Adrenal gland (tissue), 5 donors: ENCODE measurements around the gene SLC38A9.

ENCODE experiments used
- CTCF ChIP-seq, 6 experiments: fragments of 450-650 bp in 4 of 6; fragments of 200-600 bp in 2 of 6; sonication (generic) in 1 of 6; IDR thresholded peaks; 1 replicate in 5 of 6; 2 replicates in 1 of 6; pipeline versions ENCODE4 v1.5.1 to v1.8.0; 2016 to 2021; ENCODE audit warnings: antibody characterized with exemption in 6 of 6, mild to moderate bottlenecking in 2 of 6, moderate library complexity in 1 of 6
- POLR2A ChIP-seq, 2 donors: fragments of 450-650 bp; IDR thresholded peaks; one replicate each; pipeline ENCODE4 v1.6.1; 2017; ENCODE audit warnings: antibody characterized with exemption in 2 of 2, mild to moderate bottlenecking in 2 of 2, moderate library complexity in 1 of 2
- donor health status: DM: no; HTN: no; CAD: no.

GRCh38 chr5:55649963-55650362, 62.2 kb downstream of the SLC38A9 start:
- TF ChIP-seq CTCF (IDR thresholded peaks at IDR 0.05) (no peak), POLR2A (IDR thresholded peaks at IDR 0.05) (no peak)
